Measurements from ENCODE around the gene MOCS1. TPM values are rescaled to one million over a fixed set of nuclear protein-coding genes. Genes with fewer than 3 reads are reported as not detected.

The MOCS1 gene
- total and polyA plus RNA-seq, 2 donors (not counting 1 experiment from before 2014, with no cell fraction given) = 11.6 to 21.8 TPM

DNA sequence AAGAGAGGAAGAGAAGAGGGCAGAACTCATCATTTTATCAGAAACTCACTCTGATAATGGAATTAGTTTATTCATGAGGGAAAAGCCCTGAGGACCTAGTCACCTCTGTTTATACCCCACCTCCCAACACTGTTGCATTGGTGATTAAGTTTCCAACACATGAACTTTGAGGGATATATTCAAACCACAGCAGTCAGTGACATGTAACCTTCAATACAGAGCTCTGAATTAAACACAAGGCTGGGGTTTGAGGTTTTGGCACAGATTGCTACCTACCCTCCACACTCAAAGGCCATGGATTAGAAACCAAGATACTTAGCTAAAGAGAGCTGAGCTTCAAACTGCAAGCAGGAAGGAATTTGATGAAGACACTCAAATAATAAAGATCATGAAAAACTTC, 48.5 kb upstream of the MOCS1 start:
- TF ChIP-seq, protein P1, sequence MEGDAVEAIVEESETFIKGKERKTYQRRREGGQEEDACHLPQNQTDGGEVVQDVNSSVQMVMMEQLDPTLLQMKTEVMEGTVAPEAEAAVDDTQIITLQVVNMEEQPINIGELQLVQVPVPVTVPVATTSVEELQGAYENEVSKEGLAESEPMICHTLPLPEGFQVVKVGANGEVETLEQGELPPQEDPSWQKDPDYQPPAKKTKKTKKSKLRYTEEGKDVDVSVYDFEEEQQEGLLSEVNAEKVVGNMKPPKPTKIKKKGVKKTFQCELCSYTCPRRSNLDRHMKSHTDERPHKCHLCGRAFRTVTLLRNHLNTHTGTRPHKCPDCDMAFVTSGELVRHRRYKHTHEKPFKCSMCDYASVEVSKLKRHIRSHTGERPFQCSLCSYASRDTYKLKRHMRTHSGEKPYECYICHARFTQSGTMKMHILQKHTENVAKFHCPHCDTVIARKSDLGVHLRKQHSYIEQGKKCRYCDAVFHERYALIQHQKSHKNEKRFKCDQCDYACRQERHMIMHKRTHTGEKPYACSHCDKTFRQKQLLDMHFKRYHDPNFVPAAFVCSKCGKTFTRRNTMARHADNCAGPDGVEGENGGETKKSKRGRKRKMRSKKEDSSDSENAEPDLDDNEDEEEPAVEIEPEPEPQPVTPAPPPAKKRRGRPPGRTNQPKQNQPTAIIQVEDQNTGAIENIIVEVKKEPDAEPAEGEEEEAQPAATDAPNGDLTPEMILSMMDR (conservative IDR thresholded peaks at IDR 0.05 in 1 of 2, IDR thresholded peaks at IDR 0.05 in 1 of 2; ENCODE audit: low read depth in 1 of 2, low read length in 2 of 2) = no peak
- TF ChIP-seq EZH2 (IDR thresholded peaks at IDR 0.05; ENCODE audit: low read length, missing control alignments) = no peak
- no peaks in the 10 kb centered on the region for H3K79me2 ChIP-seq (ENCODE audit: control insufficient read depth, insufficient read depth, low read length)
- no peak overlapping the region for H3K27ac ChIP-seq (ENCODE audit: insufficient read depth, low read length)
- H3K4me2 ChIP-seq (ENCODE audit: extremely low read depth, insufficient read depth, low read length) = no peak overlapping the region
- no peak overlapping the region for H3K4me3 ChIP-seq (replicated peaks in 1 of 4; ENCODE audit: control extremely low read depth in 1 of 4, insufficient read depth in 1 of 4, low read depth in 3 of 4, low read length in 4 of 4)
- DNase-seq (ENCODE audit: low read depth in 2 of 2) = no peak
- H3K27me3 ChIP-seq (ENCODE audit: control insufficient read depth, insufficient read depth, low read length) = no peaks in the 10 kb centered on the region
- no peaks in the 10 kb centered on the region for H3K9me3 ChIP-seq (ENCODE audit: control insufficient read depth, insufficient read depth, low read depth, low read length)
- H3K9ac ChIP-seq (ENCODE audit: insufficient read depth, low read length) = no peak overlapping the region
- no peaks in the 10 kb centered on the region for H3K36me3 ChIP-seq (ENCODE audit: control insufficient read depth, insufficient read depth, low read length)
- H2AFZ ChIP-seq (ENCODE audit: low read length) = no peak overlapping the region
- H3K4me1 ChIP-seq (ENCODE audit: control insufficient read depth, extremely low read depth, insufficient read depth, low read length) = peaks cover 7% of the 10 kb centered on the region
- H4K20me1 ChIP-seq (ENCODE audit: control insufficient read depth, extremely low read depth, insufficient read depth, low read length) = no peaks in the 10 kb centered on the region

DNA sequence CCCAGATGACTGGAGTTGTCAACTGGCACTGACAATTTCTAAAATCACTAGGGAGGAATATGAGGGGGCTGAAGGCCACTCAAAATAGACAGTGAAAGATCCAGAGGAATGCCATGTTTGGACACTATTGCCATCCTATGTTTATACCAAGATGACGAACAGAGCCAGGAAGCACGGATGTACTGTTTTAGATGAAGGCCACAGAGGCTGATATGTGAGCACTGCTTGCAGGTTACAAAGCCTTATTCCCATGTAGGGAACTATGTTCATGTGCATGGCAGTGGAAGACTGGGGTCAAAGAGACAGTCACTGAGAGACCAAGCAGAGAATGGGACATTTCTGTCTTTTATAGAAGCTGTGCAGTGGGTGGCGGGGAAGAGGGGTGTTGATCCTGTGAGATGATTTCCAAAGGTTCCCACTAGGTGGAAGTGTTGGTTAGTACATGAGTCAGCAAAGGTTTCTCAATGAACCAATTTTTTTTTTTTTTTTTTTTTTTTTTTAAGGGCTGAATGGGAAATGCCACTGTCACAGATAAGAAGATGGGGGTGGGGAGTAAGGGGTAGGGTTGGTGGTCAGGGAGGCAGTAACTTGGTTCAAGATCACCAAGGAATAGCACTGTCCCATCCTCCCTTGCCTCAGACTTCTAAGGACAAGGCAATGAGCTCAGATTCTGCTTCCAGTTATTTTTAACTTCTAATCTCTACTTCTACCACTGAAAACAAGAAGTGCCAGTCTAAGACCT, 46.7 kb upstream of the MOCS1 start:
- Histone ChIP-seq H3K36me3 (ENCODE audit: control insufficient read depth, insufficient read depth, low read length) (no peaks in the 10 kb centered on the region), H3K9ac (ENCODE audit: insufficient read depth, low read length) (no peak overlapping the region), H3K4me2 (ENCODE audit: extremely low read depth, insufficient read depth, low read length) (no peak overlapping the region), H3K27me3 (ENCODE audit: control insufficient read depth, insufficient read depth, low read length) (no peaks in the 10 kb centered on the region), H3K4me1 (ENCODE audit: control insufficient read depth, extremely low read depth, insufficient read depth, low read length) (peaks cover 7% of the 10 kb centered on the region), H4K20me1 (ENCODE audit: control insufficient read depth, extremely low read depth, insufficient read depth, low read length) (no peaks in the 10 kb centered on the region), H3K4me3 (replicated peaks in 1 of 4; ENCODE audit: control extremely low read depth in 1 of 4, insufficient read depth in 1 of 4, low read depth in 3 of 4, low read length in 4 of 4) (no peak overlapping the region), H3K9me3 (ENCODE audit: control insufficient read depth, insufficient read depth, low read depth, low read length) (no peaks in the 10 kb centered on the region), H2AFZ (ENCODE audit: low read length) (no peak overlapping the region), H3K27ac (ENCODE audit: insufficient read depth, low read length) (no peak overlapping the region), H3K79me2 (ENCODE audit: control insufficient read depth, insufficient read depth, low read length) (no peaks in the 10 kb centered on the region)
- TF ChIP-seq EZH2 (IDR thresholded peaks at IDR 0.05; ENCODE audit: low read length, missing control alignments) = no peak
- TF ChIP-seq, protein P1 (conservative IDR thresholded peaks at IDR 0.05 in 1 of 2, IDR thresholded peaks at IDR 0.05 in 1 of 2; ENCODE audit: low read depth in 1 of 2, low read length in 2 of 2) = peak; percentile 43 to 51
- DNase-seq (ENCODE audit: low read depth in 2 of 2) = peak; percentile 31 to 58

DNA sequence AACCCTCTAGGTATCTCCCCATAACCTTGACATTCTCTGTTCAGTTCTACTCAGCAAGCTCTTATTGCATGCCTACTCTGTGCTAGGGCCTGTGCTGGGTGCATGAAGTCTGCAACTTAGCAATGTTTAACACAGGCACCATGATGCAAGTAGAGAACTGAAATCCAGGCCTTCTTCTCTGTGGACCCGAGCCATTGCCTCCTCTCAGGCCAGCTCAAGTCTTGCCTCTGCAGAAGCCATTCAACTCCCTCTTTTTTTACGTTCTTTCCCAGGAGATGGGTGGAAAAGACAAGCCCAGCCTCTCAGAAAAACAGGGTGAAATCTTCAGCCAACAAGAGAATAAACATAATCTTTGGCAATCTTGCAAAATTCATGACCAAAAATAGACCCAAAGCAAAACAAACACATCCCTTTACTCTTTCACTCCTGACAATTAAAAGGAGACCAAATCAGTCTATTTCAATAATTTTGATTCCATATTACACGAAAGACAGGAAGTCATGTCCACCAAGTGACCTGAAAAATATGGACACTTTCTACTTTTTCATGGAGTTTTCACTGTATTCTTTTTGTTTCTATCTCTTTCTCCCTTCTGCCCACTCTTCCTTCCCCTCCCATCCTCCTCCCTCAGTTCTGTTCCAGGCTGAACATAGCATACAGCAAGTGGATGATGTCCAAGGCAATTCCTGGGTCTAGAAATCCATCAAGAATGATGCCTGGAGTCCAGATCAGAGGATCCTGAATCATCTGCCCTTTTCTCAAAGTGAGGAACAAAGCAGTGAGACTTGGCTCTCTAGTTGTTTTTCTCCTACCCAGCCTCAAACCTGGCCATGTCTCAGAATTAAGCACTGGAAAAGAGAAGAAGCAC, 45.4 kb upstream of the MOCS1 start:
- H3K9ac ChIP-seq (ENCODE audit: insufficient read depth, low read length) = no peak overlapping the region
- no peak overlapping the region for H2AFZ ChIP-seq (ENCODE audit: low read length)
- no peaks in the 10 kb centered on the region for H3K27me3 ChIP-seq (ENCODE audit: control insufficient read depth, insufficient read depth, low read length)
- no peaks in the 10 kb centered on the region for H3K36me3 ChIP-seq (ENCODE audit: control insufficient read depth, insufficient read depth, low read length)
- peaks cover 7% of the 10 kb centered on the region for H3K4me1 ChIP-seq (ENCODE audit: control insufficient read depth, extremely low read depth, insufficient read depth, low read length)
- H3K9me3 ChIP-seq (ENCODE audit: control insufficient read depth, insufficient read depth, low read depth, low read length) = no peaks in the 10 kb centered on the region
- no peaks in the 10 kb centered on the region for H4K20me1 ChIP-seq (ENCODE audit: control insufficient read depth, extremely low read depth, insufficient read depth, low read length)
- TF ChIP-seq, protein P1 (conservative IDR thresholded peaks at IDR 0.05 in 1 of 2, IDR thresholded peaks at IDR 0.05 in 1 of 2; ENCODE audit: low read depth in 1 of 2, low read length in 2 of 2) = no peak
- no peak for TF ChIP-seq EZH2 (IDR thresholded peaks at IDR 0.05; ENCODE audit: low read length, missing control alignments)
- H3K4me2 ChIP-seq (ENCODE audit: extremely low read depth, insufficient read depth, low read length) = no peak overlapping the region
- DNase-seq (ENCODE audit: low read depth in 2 of 2) = peak in 1 of 2 donors; percentile 12
- H3K27ac ChIP-seq (ENCODE audit: insufficient read depth, low read length) = no peak overlapping the region
- H3K79me2 ChIP-seq (ENCODE audit: control insufficient read depth, insufficient read depth, low read length) = no peaks in the 10 kb centered on the region
- no peak overlapping the region for H3K4me3 ChIP-seq (replicated peaks in 1 of 4; ENCODE audit: control extremely low read depth in 1 of 4, insufficient read depth in 1 of 4, low read depth in 3 of 4, low read length in 4 of 4)
